Measurements from ENCODE around the gene ASMTL. TPM values are rescaled to one million over a fixed set of nuclear protein-coding genes. Genes with fewer than 3 reads are reported as not detected.

ASMTL gene
- total RNA-seq, 4 donors from 2014 or later, result 9.5 to 23.9 (median 15.1) TPM

GRCh38 chrX:1397441-1398270, 55.1 kb downstream of the ASMTL start:
- peak in 2 of 3 donors; percentile 32 to 44 for DNase-seq
- Histone ChIP-seq H3K27ac (no peak overlapping the region), H3K4me3 (no peak overlapping the region), H3K9me3 (no peaks in the 10 kb centered on the region), H3K4me1 (peaks cover 0 to 11% (median 0%) of the 10 kb centered on the region in 4 donors), H3K36me3 (peaks cover 0 to 36% (median 0%) of the 10 kb centered on the region in 3 donors), H3K27me3 (no peaks in the 10 kb centered on the region)
- TF ChIP-seq CTCF (IDR thresholded peaks at IDR 0.05) (no peak), POLR2A (IDR thresholded peaks at IDR 0.05) (no peak)

GRCh38 chrX:1397001-1397400, 55.7 kb downstream of the ASMTL start:
- no peaks in the 10 kb centered on the region for H3K9me3 ChIP-seq
- peaks cover 0 to 11% (median 0%) of the 10 kb centered on the region in 4 donors for H3K4me1 ChIP-seq
- H3K27ac ChIP-seq, result no peak overlapping the region
- H3K27me3 ChIP-seq, result no peaks in the 10 kb centered on the region
- no peak overlapping the region for H3K4me3 ChIP-seq
- DNase-seq, result peak in 1 of 3 donors; percentile 46
- TF ChIP-seq POLR2A (IDR thresholded peaks at IDR 0.05), result no peak
- no peak for TF ChIP-seq CTCF (IDR thresholded peaks at IDR 0.05)
- peaks cover 0 to 34% (median 0%) of the 10 kb centered on the region in 3 donors for H3K36me3 ChIP-seq

GRCh38 chrX:1395646-1396216, 57.0 kb downstream of the ASMTL start:
- H3K36me3 ChIP-seq, result peaks cover 0 to 23% (median 0%) of the 10 kb centered on the region in 3 donors
- no peak for TF ChIP-seq CTCF (IDR thresholded peaks at IDR 0.05)
- no peak for TF ChIP-seq POLR2A (IDR thresholded peaks at IDR 0.05)
- no peaks in the 10 kb centered on the region for H3K9me3 ChIP-seq
- no peaks in the 10 kb centered on the region for H3K27me3 ChIP-seq
- no peak overlapping the region for H3K4me3 ChIP-seq
- no peak overlapping the region for H3K27ac ChIP-seq
- no peak for DNase-seq
- H3K4me1 ChIP-seq, result peaks cover 0 to 15% (median 5%) of the 10 kb centered on the region in 4 donors

GRCh38 chrX:1394731-1395501, 57.8 kb downstream of the ASMTL start:
- H3K27ac ChIP-seq, result no peak overlapping the region
- TF ChIP-seq POLR2A (IDR thresholded peaks at IDR 0.05), result no peak
- TF ChIP-seq CTCF (IDR thresholded peaks at IDR 0.05), result no peak
- H3K4me1 ChIP-seq, result peaks cover 5 to 23% (median 9%) of the 10 kb centered on the region in 4 donors
- peak in 2 of 3 donors; percentile 47 for DNase-seq
- H3K9me3 ChIP-seq, result no peaks in the 10 kb centered on the region
- H3K4me3 ChIP-seq, result no peak overlapping the region
- H3K36me3 ChIP-seq, result peaks cover 0 to 26% (median 0%) of the 10 kb centered on the region in 3 donors
- H3K27me3 ChIP-seq, result no peaks in the 10 kb centered on the region

GRCh38 chrX:1393871-1394615, 58.7 kb downstream of the ASMTL start:
- no peaks in the 10 kb centered on the region for H3K27me3 ChIP-seq
- H3K4me3 ChIP-seq, result peak overlapping the region in 1 of 4 donors; percentile 86
- peaks cover 0 to 34% (median 4%) of the 10 kb centered on the region in 3 donors for H3K36me3 ChIP-seq
- H3K9me3 ChIP-seq, result no peaks in the 10 kb centered on the region
- DNase-seq, result peak in 2 of 3 donors; percentile 16 to 37
- TF ChIP-seq CTCF (IDR thresholded peaks at IDR 0.05) (no peak), POLR2A (IDR thresholded peaks at IDR 0.05) (no peak)
- no peak overlapping the region for H3K27ac ChIP-seq
- peaks cover 5 to 31% (median 9%) of the 10 kb centered on the region in 4 donors for H3K4me1 ChIP-seq
